Stromal cell of bone marrow (primary cell): ENCODE measurements around the gene DAZAP2.
"Not testable (repeated sequence)": the region's sequence is repeated elsewhere in the genome, so short reads cannot be mapped to it uniquely, and the experiment has no call there.

Experiments
- DNase-seq: peaks from one replicate; pipeline ENCODE4 v3.0.0-alpha.2; 2012; ENCODE audit warnings: low read depth

The DAZAP2 gene

GRCh38 chr12:51247523-51248206, 9.0 kb downstream of the DAZAP2 start:
- no peak for DNase-seq

GRCh38 chr12:51253276-51253675, 14.7 kb downstream of the DAZAP2 start:
- no peak for DNase-seq

DNA sequence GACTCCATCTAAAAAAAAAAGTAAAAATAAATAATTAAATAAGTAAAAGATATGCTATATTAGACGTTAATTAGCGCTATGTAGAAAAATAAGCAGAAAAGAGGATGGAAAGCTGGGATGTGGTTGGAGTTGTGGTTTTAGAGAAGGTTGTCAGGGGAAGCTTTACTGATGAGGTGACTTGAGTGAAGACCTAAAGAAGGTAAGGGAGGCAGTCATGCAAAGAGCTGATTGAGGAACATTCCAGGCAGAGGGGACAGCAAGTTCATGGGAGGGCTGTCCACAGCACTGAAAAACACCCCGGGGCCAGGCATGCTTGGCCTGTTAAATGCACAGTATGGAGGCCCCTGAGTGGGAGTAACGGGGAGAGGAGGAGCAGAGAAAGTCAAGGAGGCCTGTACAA, 15.9 kb downstream of the DAZAP2 start:
- DNase-seq = no peak

- DNase-seq = not testable (repeated sequence)
Observed at GRCh38 chr12:51259600-51259999, 21.0 kb downstream of the DAZAP2 start.

DNA sequence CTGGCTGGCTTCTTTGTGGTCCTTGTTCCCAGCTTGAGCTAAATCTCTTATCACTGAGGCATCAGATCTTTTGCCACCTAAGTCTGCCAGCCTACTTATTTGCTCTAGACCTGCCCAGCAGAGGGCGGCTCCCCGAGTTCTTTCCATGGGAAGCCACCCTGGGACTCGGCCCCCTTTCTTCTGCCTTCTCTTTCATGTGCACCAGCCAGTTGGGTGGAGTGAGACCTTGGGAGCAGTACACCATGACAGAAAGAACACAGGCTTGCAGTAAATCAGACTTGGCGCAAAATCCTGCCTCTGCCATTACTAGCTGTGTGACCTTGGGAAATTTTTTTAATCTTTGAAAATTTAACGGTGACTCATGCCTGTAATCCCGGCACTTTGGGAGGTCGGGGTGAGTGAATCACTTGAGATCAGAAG, 24.1 kb downstream of the DAZAP2 start:
- DNase-seq = no peak

DNA sequence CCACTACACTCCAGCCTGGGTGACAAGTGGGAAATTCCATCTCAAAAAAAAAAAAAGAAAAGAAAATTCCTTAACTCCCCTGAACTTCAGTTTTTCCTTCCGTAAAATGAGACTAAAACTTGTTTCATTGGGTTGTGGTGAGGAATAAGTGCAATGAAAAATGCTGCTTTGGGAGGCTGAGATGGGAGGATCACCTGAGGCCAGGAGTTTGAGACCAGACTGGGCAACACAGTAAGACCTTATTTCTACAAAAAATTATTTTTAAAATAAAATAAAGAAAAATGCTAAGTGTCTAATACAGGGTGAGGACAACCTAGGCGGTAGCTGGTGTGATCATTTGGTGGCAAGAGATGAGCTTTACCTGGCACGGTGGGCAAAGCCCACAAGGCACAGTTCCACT, 24.7 kb downstream of the DAZAP2 start:
- no peak for DNase-seq

DNA sequence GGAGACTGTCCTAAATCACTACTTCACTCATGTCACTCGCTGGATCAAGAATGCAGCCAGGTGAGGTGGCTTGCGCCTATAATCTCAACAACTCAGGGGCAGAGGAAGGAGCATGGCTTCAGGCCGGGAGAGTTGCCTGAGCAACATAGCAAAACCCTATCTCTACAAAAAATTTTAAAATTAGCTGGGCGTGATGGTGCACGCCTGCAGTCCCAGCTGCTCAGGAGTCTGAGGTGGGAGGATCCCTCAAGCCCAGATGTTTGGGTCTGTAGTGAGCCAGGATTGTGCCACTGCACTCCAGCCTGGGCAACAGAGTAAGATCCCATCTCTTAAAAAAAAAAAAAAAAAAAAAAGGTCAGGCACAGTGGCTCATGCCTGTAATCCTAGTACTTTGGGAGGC, 25.7 kb downstream of the DAZAP2 start:
- DNase-seq = no peak

- no peak for DNase-seq
Observed at GRCh38 chr12:51265024-51265423, 26.4 kb downstream of the DAZAP2 start.

DNA sequence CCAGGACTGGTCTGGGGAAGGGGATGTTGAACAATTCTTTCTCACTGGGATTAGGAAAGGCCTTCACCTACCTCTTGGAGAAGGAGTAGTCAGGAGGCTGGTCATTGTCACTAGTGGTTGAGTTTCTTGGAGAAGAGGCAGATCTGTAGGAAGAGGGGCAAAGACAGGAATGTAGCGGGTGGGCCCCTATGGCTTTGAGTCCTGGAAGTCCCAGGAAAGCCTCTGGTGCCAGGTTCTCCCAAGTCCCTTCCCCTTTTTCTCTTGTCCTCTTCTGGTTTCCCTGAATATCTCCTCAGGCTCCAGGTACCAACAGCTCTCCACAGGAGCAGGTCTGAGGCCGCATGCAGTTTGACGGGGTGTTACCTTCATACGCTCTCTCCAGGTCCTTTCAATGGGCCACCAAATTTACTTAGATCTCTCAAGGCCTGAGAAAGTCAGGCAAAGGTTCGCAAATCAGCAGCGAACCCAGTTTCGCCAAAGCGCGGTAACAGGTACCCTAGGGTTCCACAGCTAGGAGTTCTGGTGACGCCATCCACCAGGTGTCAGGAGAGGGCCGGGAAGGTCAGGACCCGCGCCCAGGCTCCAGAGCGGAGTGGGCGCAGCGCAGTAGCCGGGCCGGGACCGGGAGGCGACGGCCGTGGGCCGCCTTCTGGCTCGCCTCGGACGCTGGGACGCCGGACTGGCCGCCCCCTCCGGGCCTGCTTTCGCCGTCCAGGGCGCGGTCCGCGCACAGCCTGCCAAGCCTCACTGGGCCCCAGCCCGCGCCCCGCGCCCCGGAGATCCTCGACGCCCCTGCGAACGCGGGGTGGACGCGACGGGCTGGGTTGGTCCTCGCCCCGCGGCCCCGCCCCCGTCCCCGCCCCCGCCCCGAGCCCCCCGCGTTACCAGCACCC, 30.8 kb downstream of the DAZAP2 start:
- DNase-seq = no peak

GRCh38 chr12:51270067-51270950, 31.7 kb downstream of the DAZAP2 start, which contains the start of gene SMAGP:
Gene SMAGP (minus strand): TSS chr12:51270415. CDS start chr12:51269278, 1,137 bp downstream.
- no peak for DNase-seq

GRCh38 chr12:51270951-51271518, 32.4 kb downstream of the DAZAP2 start:
- DNase-seq = peak; percentile 72

- not testable (repeated sequence) for DNase-seq
Observed at GRCh38 chr12:51272810-51273209, 34.2 kb downstream of the DAZAP2 start.

DNA sequence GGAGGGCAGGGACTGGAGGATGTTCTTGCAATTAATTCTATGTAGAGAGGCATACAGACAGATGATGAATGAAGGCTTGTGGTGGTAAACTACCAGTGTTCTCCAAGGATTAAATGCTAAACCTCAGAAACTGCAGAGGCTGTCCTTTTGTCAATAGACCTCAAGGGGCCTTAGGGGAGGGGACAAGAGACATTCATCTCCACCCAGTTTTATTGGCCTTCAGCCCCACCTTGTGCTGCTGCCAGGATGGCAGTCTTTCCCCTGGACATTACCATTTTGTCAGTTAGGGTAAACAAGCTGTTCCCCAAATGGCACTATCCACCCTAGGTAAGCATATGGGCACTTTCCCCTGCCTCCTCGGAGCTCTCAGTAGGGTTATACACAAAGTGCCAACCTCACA, 36.5 kb downstream of the DAZAP2 start:
- DNase-seq = no peak

- DNase-seq = no peak
Observed at GRCh38 chr12:51281202-51281924, 42.7 kb downstream of the DAZAP2 start.

GRCh38 chr12:51285843-51286242, 47.2 kb downstream of the DAZAP2 start:
- no peak for DNase-seq

DNA sequence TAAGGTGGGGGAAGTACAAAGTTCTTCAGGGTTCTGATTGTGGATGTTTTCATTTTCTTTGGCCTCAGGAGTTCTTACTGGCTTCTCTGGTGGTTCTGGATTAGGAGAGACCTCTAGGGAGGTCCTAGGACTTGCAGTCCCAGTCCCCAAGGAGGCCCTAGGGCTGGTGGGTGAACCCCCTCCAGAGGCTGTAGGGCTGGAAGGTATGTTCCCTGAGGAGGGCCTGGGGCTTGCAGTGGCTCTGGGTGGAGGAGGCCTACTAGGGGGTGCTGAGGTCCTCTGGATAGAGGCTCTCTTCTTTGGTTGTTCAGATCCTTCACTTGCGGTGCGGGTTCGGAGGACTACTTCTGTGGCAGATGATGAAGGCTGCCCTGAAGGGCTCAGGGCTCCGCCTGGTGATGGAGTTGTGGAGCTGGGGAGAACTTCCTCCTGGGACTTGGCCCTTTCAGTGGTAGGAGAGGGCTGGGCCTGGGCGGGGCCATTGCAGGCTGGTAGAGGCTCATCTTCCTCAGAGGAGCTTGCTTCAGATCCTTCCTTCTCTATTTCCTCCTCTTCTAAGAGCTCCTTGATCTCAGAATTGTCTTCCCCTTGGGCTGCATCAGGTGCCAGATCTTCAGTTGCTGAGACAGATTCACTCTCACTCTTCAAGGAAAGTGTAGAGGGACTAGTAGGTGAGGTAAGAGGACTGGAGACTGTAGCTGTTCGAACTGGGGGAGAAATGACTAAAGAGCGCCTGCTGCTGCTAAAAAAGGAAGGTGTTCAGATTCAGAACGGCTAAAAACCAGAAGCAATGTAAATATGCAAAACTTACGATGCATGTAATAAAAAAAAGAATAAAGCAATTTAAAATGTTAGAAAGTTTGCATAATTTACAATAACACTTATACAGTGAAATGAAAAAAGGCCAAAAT, 53.2 kb downstream of the DAZAP2 start:
- not testable (repeated sequence) for DNase-seq
